NCI-H1436 (cell line): Measurements from ENCODE around the gene CYP1A2.
"Not testable (repeated sequence)": the region's sequence is repeated elsewhere in the genome, so short reads cannot be mapped to it uniquely, and the experiment has no call there.

Source experiments
- DNase-seq: peaks from one replicate; lab custom pipeline; 2025; lab: John Stamatoyannopoulos, UW

The CYP1A2 gene

GRCh38 chr15:74738239-74738638 is 10.4 kb upstream of the CYP1A2 start:
- DNase-seq: not testable (repeated sequence)

DNA sequence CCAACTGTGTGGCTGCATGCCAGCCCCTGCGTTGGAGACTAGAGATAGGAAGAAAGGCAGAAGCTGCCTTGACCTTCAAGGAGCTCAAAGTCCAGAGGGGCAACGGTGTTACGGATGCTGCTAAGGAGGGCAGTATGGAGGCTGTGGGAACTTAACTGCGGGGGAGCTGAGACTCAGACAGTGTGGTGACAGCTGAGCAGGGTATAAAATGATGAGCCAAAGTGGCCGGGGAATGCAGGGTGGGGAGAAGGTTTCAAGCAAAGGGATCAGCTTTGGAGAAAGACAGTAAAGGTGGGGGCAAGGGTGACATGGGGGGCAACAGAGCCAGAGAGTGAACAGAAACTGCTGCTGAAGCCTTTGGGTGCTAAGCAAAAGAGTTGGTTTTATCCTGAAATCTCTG is 6.2 kb upstream of the CYP1A2 start:
- DNase-seq: no peak

DNA sequence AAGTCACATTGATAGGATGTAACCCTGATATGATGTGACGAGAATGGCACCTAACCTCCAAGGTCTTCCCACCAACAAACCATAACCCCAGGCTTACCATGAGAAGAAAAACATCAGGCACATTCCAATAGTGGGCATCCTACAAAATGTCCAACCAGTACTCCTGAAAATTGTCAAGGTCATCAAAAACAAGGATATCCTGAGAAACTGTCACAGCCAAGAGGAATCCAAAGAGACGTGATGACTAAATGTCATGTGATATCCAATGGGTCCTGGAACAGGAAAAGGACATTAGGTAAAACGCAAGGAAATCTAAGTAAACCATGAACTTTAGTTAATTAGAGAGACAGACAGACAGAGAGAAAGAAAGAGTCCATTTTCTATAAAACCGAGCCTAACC is 2.3 kb upstream of the CYP1A2 start:
- DNase-seq: no peak

GRCh38 chr15:74749832-74750231 is 1.2 kb downstream of the CYP1A2 start:
- DNase-seq: no peak

DNA sequence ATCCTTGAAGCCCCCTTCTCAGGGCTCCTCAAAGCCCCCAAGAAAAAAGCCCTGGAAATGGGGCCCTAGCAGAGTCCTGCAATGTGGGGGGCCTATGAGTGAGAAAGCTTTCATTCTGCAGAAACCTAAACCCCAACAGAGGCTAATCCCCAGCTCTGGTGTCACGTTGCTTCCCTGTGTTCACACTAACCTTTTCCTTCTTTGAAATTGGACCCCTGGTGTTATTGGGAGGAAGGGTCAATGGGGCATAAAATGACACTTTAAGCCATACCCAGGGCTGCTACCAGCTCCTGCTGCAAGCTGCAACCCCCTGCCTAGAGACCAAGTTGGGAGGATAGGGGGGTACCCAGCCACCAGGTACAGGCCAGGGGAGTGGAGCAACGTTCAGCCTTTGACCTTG is 2.1 kb downstream of the CYP1A2 start:
- no peak for DNase-seq

DNA sequence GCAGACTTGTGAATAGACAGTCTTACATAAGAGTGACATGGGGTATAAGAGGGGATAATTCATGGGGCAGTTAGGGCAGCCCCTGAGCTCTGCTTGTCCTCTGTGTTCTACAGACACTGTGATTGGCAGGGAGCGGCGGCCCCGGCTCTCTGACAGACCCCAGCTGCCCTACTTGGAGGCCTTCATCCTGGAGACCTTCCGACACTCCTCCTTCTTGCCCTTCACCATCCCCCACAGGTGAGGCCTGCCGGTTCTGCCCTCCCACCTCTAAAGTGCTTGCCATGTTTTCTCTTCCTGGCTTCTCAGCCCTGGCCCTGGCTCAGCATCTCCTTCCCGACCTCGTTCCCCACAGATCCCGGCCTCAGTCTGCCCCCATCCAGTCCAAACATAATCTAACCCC is 3.4 kb downstream of the CYP1A2 start:
- no peak for DNase-seq

DNA sequence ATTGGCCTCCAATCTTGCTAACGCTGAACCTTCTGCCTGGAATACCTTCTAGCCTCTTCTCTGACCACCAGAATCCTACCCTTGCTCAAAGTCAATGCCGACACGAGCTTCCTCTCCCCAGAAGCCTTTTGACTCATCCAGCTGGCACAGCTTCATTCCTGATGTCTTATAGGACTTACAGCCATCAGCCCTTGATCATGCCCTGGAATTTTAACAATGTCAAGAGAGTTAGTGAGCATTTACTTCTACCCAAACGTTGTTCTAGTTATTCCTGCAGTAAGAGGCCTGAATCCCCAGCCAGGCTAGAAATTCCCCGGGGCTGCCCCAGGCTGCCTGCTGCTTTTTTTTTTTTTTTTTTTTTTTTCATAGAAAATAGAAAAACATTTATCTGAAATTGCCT is 3.9 kb downstream of the CYP1A2 start:
- no peak for DNase-seq

DNA sequence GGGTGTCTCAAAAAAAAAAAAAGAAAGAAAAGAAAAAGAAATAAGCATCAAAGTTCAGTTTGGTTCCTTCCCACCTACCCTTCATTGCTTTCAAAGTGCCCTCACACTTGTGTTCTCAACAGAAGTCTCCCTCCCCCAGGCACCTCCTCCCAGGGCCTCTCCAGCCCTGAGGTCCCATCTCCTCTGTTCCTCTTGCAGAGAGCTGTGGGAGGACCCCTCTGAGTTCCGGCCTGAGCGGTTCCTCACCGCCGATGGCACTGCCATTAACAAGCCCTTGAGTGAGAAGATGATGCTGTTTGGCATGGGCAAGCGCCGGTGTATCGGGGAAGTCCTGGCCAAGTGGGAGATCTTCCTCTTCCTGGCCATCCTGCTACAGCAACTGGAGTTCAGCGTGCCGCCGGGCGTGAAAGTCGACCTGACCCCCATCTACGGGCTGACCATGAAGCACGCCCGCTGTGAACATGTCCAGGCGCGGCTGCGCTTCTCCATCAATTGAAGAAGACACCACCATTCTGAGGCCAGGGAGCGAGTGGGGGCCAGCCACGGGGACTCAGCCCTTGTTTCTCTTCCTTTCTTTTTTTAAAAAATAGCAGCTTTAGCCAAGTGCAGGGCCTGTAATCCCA is 6.1 kb downstream of the CYP1A2 start:
- no peak for DNase-seq

GRCh38 chr15:74758736-74759135 is 10.1 kb downstream of the CYP1A2 start:
- no peak for DNase-seq

DNA sequence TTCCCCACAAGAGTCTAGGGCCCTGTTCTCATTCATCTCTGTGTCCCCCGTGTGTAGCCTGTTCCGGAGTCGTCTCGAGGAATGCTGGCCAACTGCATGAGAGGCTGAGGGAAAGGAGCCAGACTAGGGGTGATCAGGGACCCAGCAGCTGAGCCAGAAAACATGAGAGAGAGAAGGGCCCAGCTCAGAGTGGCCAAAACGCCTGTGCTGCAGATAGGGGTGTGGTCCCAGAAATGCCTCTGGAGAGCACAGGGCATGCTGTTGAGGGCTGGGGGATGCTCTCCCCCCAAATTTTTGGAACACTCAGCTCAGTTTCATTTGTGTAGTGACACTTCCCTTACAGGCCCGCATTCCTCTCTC is 14.1 kb downstream of the CYP1A2 start:
- no peak for DNase-seq

DNA sequence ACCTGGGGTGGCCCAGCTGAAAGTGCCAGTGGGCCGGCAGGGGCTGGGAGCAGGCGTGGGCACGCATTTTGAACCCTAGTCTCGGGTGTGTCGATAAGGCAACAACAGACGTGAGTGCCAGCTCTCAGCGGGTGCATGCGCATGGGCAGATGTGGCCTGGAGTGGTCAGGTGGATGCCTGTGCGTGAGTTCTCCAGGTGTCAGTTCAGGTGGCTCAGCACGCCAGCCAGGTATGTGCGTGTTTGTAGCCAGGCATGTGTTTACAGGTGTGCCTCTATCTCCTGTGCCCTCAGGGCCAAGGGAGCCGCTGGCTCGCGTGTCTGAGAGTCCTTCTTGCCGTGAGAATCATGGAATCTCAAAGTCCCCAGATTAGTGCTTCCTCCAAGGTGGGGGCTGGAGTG is 14.8 kb downstream of the CYP1A2 start:
- no peak for DNase-seq

- no peak for DNase-seq
Measured at GRCh38 chr15:74767167-74768098, 18.8 kb downstream of the CYP1A2 start.

GRCh38 chr15:74768099-74768770 is 19.6 kb downstream of the CYP1A2 start:
- DNase-seq: no peak

DNA sequence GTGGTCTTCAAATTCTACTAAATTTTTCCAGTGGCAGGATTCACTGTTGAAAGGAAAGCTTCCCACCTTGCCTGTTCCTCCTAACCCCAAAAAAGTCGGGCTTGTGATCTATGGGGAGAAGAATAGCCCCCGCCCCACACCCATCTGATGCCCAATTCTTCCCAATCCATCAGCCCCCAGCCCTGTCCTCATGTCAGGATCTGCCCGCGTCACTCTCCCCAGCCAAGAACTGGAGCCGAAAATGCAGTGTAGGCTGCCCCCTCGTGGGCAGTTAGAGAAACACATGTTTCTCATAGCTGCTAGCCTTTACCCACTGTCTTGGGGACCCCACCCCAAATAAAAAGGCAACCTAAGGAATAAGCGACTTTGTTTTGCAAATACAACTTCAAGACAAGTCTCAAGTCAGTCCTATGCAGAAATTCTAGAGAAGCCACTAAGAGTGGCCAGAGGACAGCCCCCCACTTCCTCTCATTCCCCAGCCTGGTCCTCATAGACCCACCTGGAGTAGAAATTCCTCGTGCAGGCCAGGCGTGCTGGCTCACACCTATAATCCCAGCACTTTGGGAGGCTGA is 20.2 kb downstream of the CYP1A2 start:
- peak; percentile 72 for DNase-seq

DNA sequence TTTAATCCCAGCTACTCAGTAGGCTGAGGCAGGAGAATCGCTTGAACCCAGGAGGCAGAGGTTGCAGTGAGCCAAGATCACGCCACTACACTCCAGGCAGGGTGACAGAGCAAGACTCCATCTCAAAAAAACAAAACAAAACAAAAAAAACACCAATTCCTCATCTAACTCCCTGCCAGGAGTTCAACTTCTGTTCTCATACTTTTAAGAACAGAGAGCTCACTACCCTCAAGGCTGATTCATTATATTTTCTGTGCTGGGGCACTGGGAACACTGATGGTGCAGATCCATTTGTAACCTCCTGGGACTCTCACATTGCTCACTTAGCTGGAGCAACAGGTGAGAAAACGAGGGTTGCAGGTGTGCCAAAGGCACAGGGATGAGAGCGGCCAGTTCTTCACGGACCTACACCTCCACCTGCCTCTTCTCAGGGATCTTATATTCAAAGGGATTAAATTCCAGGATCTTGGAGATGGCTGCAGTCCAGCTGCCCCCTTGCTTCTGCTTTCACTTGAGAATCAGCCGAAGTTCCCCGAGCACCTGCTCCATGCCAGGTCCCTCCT is 20.9 kb downstream of the CYP1A2 start:
- no peak for DNase-seq

GRCh38 chr15:74770211-74770903 is 21.7 kb downstream of the CYP1A2 start:
- DNase-seq: no peak

DNA sequence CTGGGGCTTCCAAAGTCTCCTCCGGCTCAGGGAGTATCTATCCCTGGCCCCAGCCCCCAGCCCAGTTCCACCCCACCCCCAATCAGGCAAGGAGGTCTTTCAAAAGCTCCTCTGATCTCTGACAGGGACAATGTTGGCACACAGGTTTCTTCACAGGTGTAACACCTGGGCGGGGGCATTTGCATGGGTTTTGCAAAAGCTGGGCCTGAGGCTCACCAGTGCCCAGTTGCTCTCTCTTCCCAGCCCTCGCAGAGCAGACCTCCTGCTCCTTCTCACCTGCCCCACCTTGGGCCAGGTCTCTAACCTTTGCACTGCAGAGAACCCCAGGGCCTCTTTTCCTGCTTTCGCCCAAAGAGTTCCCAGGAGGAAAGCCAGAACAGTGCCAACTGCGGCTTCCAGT is 24.7 kb downstream of the CYP1A2 start:
- no peak for DNase-seq

DNA sequence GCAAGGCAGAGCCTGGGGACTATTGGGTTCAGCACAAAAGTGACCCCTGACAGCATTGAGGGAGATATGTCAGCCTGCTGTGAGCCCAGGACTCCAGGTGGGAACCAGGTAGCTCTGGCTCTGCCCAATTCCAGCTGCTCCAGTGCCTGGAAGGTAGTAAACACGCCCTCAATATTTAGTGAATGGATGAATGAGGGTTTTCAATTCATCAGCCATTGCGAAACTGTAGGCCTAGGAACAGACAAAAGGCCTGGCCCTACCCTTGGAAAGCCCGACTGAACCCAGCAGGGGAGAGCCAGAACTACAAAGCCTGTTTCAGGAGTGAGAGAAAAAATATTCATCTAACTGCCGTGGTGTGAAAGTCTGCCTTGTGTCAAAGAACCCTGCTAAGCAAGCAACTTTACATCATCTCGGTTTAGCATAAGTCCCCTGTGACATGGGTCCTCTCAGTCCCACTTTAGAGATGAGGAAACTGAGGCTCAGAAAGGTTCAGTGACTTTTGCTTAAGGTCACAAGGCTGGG is 25.1 kb downstream of the CYP1A2 start:
- no peak for DNase-seq

DNA sequence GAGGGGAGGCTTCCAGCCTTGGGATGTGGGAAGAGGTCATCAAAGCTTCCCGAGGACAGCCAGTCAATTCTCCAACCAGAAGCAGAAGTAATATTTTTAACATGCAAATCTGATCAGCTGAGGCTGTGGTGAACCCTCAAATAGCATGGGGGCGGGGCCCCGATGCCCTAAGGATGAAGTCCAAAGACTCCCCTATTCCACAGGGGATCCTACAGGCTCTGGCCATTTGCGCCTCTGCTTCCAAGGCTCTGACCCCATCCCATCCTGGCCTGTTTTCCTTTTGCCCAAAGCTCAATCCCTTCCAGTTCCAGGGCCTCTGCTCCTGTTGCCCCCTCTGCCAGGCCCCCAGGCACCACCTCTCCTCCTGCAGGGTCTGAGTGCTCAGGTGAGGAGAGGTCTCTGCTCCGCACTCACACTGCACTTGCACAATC is 26.5 kb downstream of the CYP1A2 start:
- no peak for DNase-seq

GRCh38 chr15:74775894-74776293 is 27.2 kb downstream of the CYP1A2 start:
- DNase-seq: no peak
